Chondrocyte (in vitro differentiated cells): Measurements from ENCODE around the gene NSDHL. TPM values are rescaled to one million over a fixed set of nuclear protein-coding genes. Genes with fewer than 3 reads are reported as not detected.

Experiments
- DNase-seq: peaks from one replicate; pipeline ENCODE4 v3.0.0; 2021; ENCODE audit warnings: mixed read lengths, low spot score
- H3K27ac Mint-ChIP-seq: one replicate; pipeline ENCODE4 v1.8.0; 2021; ENCODE audit warnings: mild to moderate bottlenecking, moderate library complexity, mixed read lengths; ENCODE audit not compliant: unreplicated experiment
- H3K27me3 Mint-ChIP-seq: 2 replicates; pipeline ENCODE4 v1.8.0; 2021; ENCODE audit warnings: low read depth, mixed read lengths
- H3K36me3 Mint-ChIP-seq: 2 replicates; pipeline ENCODE4 v1.8.0; 2021; ENCODE audit warnings: low read depth, mixed read lengths
- H3K4me1 Mint-ChIP-seq: 2 replicates; pipeline ENCODE4 v1.8.0; 2021; ENCODE audit warnings: low read depth, mild to moderate bottlenecking, mixed read lengths
- H3K4me3 Mint-ChIP-seq: one replicate; pipeline ENCODE4 v1.8.0; 2021; ENCODE audit warnings: mild to moderate bottlenecking, moderate library complexity, mixed read lengths; ENCODE audit not compliant: unreplicated experiment
- H3K9me3 Mint-ChIP-seq: 2 replicates; pipeline ENCODE4 v1.8.0; 2021; ENCODE audit warnings: low read depth, mixed read lengths
- total RNA-seq: library from RNA; stranded (reverse); gene quantifications from 3 replicates; pipeline ENCODE4 v1.2.1, GENCODE V29; 2021
- TF ChIP-seq, protein P1 (sequence below): fragments of 200-600 bp; sonication (generic); IDR thresholded peaks from 2 replicates; pipeline ENCODE4 v1.5.0; 2021; ENCODE audit warnings: antibody characterized with exemption, mild to moderate bottlenecking, moderate library complexity

The NSDHL gene
- total RNA-seq, 1 donor from 2014 or later: 18.1 TPM

DNA sequence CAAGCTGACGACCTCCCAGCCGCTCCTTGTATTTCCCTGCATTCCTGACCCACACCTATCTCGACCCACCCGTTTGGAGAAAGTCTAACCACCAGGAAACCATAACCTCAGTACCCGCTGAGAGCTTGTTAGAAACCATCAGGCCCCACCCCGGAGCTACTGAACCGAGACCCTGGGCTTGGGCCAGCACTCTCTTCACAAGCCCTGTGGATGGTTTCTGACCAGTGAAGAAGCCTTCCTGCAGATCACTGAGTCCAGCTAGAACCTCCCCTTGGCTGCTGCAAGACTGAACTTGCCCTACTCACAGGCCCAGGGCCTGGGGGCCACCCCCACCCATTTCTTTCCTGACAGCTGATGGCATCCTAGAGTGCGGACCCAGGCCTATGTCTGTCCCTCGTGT, 40.4 kb downstream of the NSDHL start:
- Mint-ChIP-seq H3K27me3 (no peaks in the 10 kb centered on the region), H3K36me3 (peaks cover 13% of the 10 kb centered on the region), H3K27ac (no peak overlapping the region), H3K4me1 (no peaks in the 10 kb centered on the region), H3K4me3 (no peak overlapping the region), H3K9me3 (peaks cover 22% of the 10 kb centered on the region)
- DNase-seq: no peak
- TF ChIP-seq, protein P1, sequence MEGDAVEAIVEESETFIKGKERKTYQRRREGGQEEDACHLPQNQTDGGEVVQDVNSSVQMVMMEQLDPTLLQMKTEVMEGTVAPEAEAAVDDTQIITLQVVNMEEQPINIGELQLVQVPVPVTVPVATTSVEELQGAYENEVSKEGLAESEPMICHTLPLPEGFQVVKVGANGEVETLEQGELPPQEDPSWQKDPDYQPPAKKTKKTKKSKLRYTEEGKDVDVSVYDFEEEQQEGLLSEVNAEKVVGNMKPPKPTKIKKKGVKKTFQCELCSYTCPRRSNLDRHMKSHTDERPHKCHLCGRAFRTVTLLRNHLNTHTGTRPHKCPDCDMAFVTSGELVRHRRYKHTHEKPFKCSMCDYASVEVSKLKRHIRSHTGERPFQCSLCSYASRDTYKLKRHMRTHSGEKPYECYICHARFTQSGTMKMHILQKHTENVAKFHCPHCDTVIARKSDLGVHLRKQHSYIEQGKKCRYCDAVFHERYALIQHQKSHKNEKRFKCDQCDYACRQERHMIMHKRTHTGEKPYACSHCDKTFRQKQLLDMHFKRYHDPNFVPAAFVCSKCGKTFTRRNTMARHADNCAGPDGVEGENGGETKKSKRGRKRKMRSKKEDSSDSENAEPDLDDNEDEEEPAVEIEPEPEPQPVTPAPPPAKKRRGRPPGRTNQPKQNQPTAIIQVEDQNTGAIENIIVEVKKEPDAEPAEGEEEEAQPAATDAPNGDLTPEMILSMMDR: no peak

- H3K27me3 Mint-ChIP-seq: no peaks in the 10 kb centered on the region
- H3K36me3 Mint-ChIP-seq: peaks cover 11% of the 10 kb centered on the region
- H3K27ac Mint-ChIP-seq: no peak overlapping the region
- H3K4me1 Mint-ChIP-seq: no peaks in the 10 kb centered on the region
- no peak overlapping the region for H3K4me3 Mint-ChIP-seq
- TF ChIP-seq, protein P1: no peak
- no peak for DNase-seq
- H3K9me3 Mint-ChIP-seq: peaks cover 31% of the 10 kb centered on the region
Observed at GRCh38 chrX:152872522-152872921, 41.7 kb downstream of the NSDHL start.

DNA sequence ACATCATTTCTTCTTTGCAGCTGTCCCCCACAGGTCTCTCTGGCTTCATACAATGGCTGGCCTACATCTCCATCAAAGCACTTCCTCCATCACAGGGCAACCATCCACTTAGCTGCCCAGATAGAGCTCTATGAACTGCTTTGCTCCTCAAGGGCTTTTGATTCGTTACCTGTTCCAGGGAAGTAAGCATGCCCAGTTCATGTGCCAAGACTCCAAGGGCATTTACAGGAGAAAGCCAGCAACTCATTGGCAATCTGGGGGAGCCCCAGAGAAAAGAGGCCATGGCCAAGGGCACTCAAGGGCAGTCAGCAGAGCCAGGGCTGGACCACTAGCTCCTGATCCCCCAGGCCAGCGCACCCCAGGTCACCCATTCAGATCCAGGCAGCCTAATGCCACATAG, 42.5 kb downstream of the NSDHL start:
- no peaks in the 10 kb centered on the region for H3K4me1 Mint-ChIP-seq
- no peaks in the 10 kb centered on the region for H3K27me3 Mint-ChIP-seq
- peaks cover 11% of the 10 kb centered on the region for H3K36me3 Mint-ChIP-seq
- no peak overlapping the region for H3K4me3 Mint-ChIP-seq
- no peak overlapping the region for H3K27ac Mint-ChIP-seq
- H3K9me3 Mint-ChIP-seq: peaks cover 31% of the 10 kb centered on the region
- TF ChIP-seq, protein P1: no peak
- DNase-seq: no peak

DNA sequence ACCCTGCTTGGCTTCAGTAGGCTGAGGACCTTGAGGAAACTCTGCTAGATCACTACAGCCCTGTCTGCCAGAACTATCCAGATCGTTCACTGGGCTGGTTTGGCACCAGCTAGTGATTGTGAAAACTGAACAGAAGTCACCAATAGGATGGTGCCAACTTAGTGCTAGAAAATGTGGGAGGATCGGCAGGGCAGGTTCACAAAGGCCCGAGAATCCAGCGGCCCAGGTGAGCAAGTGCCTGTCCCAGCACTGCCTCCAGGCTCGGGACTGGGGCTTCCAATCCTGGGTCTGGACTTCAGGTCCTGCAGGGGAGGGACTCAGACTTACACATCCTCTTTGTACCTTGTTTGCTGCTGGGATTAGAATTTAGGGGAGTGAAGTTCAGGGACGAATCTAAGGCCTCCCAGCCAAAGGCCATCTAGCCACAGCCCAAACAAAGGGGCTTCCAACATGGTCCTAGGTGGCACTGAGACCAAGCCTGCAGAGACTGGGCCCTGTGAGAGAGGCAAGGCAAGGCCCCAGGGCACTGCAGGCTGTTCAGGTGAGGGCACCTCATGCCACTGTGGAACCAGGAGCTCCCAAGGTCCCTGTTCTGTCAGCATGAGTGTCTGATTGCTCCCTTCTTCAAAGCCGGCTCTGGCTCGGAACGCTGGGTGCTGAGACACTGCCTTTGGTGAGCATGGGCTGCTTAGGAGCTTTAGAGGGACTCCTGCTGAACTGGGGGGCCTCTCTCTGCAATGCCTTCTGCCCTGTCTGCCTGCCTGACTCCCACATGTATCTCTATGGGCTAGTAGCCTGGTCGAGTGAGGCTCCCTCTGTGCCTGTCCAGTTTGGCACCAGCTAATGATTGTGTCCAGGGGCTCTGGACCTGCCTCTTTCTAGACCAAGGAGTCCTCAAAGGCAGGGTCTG, 46.3 kb downstream of the NSDHL start:
- H3K36me3 Mint-ChIP-seq: no peaks in the 10 kb centered on the region
- no peaks in the 10 kb centered on the region for H3K4me1 Mint-ChIP-seq
- H3K9me3 Mint-ChIP-seq: peaks cover 26% of the 10 kb centered on the region
- no peaks in the 10 kb centered on the region for H3K27me3 Mint-ChIP-seq
- no peak overlapping the region for H3K4me3 Mint-ChIP-seq
- H3K27ac Mint-ChIP-seq: no peak overlapping the region
- TF ChIP-seq, protein P1: no peak
- no peak for DNase-seq

GRCh38 chrX:152878976-152879755, 48.3 kb downstream of the NSDHL start:
- Mint-ChIP-seq H3K4me1 (no peaks in the 10 kb centered on the region), H3K27me3 (no peaks in the 10 kb centered on the region), H3K4me3 (no peak overlapping the region), H3K36me3 (no peaks in the 10 kb centered on the region), H3K27ac (no peak overlapping the region), H3K9me3 (peaks cover 22% of the 10 kb centered on the region)
- DNase-seq: no peak
- TF ChIP-seq, protein P1: no peak
